ENCODE data around the gene CDK5RAP1. TPM values are rescaled to one million over a fixed set of nuclear protein-coding genes. Genes with fewer than 3 reads are reported as not detected.

Gene CDK5RAP1
- total and polyA plus RNA-seq, 9 of the 15 experiments (the other 6 are each of a cell fraction or from before 2014, with no cell fraction given) = 41.6 to 127 (median 58.3) TPM

DNA sequence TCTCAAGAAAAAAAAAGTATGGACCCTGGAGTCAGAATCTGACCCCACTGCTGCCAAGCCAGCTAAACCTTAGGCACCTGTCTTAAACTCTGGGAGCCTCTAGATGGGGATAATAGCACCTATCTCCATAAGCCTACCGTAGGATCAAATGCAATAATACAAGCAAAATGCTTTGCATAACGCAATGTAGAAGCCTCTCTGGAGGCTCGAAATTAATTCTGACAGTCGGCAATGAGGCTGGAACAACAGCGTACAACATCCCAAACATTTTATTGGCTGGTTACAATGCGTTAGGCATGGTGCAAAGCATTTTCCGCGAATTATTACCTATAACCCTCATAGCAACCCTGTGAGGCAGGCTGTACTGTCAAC lies 521 bp downstream of the CDK5RAP1 start:
- ATAC-seq = peak; percentile 78
- Histone ChIP-seq H3K27ac (ENCODE audit: extremely low read depth, low read depth, low read length) (peak overlapping the region; percentile 75), H3K4me2 (ENCODE audit: insufficient read depth, low read length) (peak overlapping the region; percentile 93), H4K20me1 (replicated peaks; ENCODE audit: control insufficient read depth, insufficient read depth, low read length) (peaks cover 18% of the 10 kb centered on the region; the same call in 1 of the 2 replicates), H3K9me1 (ENCODE audit: control insufficient read depth, insufficient read depth, low read length) (no peaks in the 10 kb centered on the region), H3K4me1 (replicated peaks in 1 of 2; ENCODE audit: control insufficient read depth in 2 of 2, insufficient read depth in 2 of 2, low read length in 2 of 2) (peaks cover 10 to 14% of the 10 kb centered on the region in 2 experiments), H3K9ac (ENCODE audit: insufficient read depth in 1 of 2, low read depth in 2 of 2, low read length in 2 of 2) (peak overlapping the region; percentile 81 to 98), H3K9me3 (replicated peaks; ENCODE audit: control insufficient read depth, insufficient read depth, low read depth, low read length) (no peaks in the 10 kb centered on the region), H3K27me3 (ENCODE audit: control insufficient read depth in 2 of 2, insufficient read depth in 2 of 2, low read length in 2 of 2) (no peaks in the 10 kb centered on the region), H3K36me3 (ENCODE audit: control insufficient read depth, insufficient read depth, low read length) (peaks cover 38% of the 10 kb centered on the region; the same call in 2 of the 3 replicates), H3K4me3 (peak overlapping the region; percentile 88), H2AFZ (ENCODE audit: low read depth, low read length) (peak overlapping the region; percentile 84), H3K79me2 (ENCODE audit: control insufficient read depth, insufficient read depth, low read length) (peaks cover 71% of the 10 kb centered on the region)
- WGBS (ENCODE audit: insufficient coverage, low coverage, missing lambda C conversion rate) = 0% methylated on average over 8 of the region's 8 CpGs
- ChIA-PET POLR2A (interaction anchor here (0.9 to 1.6 kb wide), 4 partner anchors 10 to 41 kb away, joined by 3 to 9 read pairs (median 4); no protein-coding TSS in a partner anchor), CTCF (ENCODE audit: low intra/inter-chr PET ratio) (no interaction called here)
- intact Hi-C loops (cut with micrococcal nuclease) = loop anchor here (5.0 kb wide), 2 partner anchors 42 to 252 kb away; partner anchors contain the start of gene SNTA1
- no peak for TF ChIP-seq TOE1 (IDR thresholded peaks at IDR 0.05; ENCODE audit: borderline replicate concordance)
- no peak for TF ChIP-seq TOE1 (CRISPR knock-in tag; IDR thresholded peaks at IDR 0.05; ENCODE audit: borderline replicate concordance, low read depth)
- TF ChIP-seq KLF6 (CRISPR knock-in tag; IDR thresholded peaks at IDR 0.05; ENCODE audit: borderline replicate concordance) = no peak
- peak in 1 of 2 experiments; percentile 49; a peak in 2 of 4 replicates for TF ChIP-seq RAD21 (CRISPR knock-in tag; conservative IDR thresholded peaks at IDR 0.05 in 1 of 2, IDR thresholded peaks at IDR 0.05 in 1 of 2)
- no peak for TF ChIP-seq ZNF764 (CRISPR knock-in tag; IDR thresholded peaks at IDR 0.05; ENCODE audit: low read depth)
- TF ChIP-seq CTCF (IDR thresholded peaks at IDR 0.05 in 2 of 3, conservative IDR thresholded peaks at IDR 0.05 in 1 of 3; ENCODE audit: insufficient read depth in 2 of 3, low read depth in 1 of 3, low read length in 3 of 3) = peak; percentile 34 to 57 (median 36); a peak in 5 of 6 replicates
- no peak for TF ChIP-seq NFXL1 (CRISPR knock-in tag; IDR thresholded peaks at IDR 0.05)
- TF ChIP-seq GTF2E2 (tag; IDR thresholded peaks at IDR 0.05) = peak; percentile 57
- no peak for TF ChIP-seq HNRNPLL (IDR thresholded peaks at IDR 0.05; ENCODE audit: low read depth, low read length, poor library complexity, severe bottlenecking)
- no peak for TF ChIP-seq ZNF347 (CRISPR knock-in tag; IDR thresholded peaks at IDR 0.05; ENCODE audit: low read depth)
- no peak for TF ChIP-seq TFAP4 (CRISPR knock-in tag; IDR thresholded peaks at IDR 0.05; ENCODE audit: borderline replicate concordance)
- TF ChIP-seq MNT (conservative IDR thresholded peaks at IDR 0.05) = no peak
- TF ChIP-seq ZNF140 (CRISPR knock-in tag; IDR thresholded peaks at IDR 0.05) = no peak
- TF ChIP-seq ZSCAN29 (IDR thresholded peaks at IDR 0.05) = no peak
- no peak for TF ChIP-seq BRD4 (IDR thresholded peaks at IDR 0.05)
- no peak for TF ChIP-seq ZNF75A (CRISPR knock-in tag; IDR thresholded peaks at IDR 0.05)
- no peak for TF ChIP-seq NR2C2 (CRISPR knock-in tag; IDR thresholded peaks at IDR 0.05)
- no peak for TF ChIP-seq NR2C2 (tag; IDR thresholded peaks at IDR 0.05)
- TF ChIP-seq POLR2B (IDR thresholded peaks at IDR 0.05; ENCODE audit: low read depth, partially characterized antibody) = no peak
- in situ Hi-C loops (cut with MboI) = no loop called here
- BruUV-seq (replicated peaks) = TSS peak; percentile 62
- DNase-seq (ENCODE audit: extremely low read depth in 1 of 4, low spot score in 3 of 4) = peak in 3 of 4 experiments; percentile 31 to 53 (median 53)
- peak; percentile 58 for FAIRE-seq
